ENCODE measurements around the gene TGFA.

DNA sequence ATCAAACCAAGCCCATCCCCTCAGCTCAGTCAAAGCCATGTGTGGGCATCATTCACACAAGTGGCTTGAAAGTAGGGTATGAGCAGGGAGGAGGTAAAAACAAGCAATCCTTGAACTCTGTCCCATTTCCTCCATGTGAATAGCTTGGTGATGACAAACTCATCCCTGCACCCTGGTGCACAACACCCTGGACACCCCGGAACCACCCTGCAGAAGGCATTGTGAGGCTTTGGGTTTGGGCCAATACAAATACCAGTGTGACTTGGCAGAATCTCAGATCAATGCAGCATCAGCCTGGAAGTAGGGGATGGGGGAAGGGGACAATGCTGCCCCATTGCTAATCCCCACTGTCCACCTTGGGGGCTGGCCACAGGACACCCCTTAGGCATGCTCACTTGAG is 28.6 kb downstream of the TGFA start:
- TF ChIP-seq, protein P1, sequence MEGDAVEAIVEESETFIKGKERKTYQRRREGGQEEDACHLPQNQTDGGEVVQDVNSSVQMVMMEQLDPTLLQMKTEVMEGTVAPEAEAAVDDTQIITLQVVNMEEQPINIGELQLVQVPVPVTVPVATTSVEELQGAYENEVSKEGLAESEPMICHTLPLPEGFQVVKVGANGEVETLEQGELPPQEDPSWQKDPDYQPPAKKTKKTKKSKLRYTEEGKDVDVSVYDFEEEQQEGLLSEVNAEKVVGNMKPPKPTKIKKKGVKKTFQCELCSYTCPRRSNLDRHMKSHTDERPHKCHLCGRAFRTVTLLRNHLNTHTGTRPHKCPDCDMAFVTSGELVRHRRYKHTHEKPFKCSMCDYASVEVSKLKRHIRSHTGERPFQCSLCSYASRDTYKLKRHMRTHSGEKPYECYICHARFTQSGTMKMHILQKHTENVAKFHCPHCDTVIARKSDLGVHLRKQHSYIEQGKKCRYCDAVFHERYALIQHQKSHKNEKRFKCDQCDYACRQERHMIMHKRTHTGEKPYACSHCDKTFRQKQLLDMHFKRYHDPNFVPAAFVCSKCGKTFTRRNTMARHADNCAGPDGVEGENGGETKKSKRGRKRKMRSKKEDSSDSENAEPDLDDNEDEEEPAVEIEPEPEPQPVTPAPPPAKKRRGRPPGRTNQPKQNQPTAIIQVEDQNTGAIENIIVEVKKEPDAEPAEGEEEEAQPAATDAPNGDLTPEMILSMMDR (IDR thresholded peaks at IDR 0.05): no peak
- TF ChIP-seq POLR2A (IDR thresholded peaks at IDR 0.05): no peak
